NCI-H1092 treated with DMSO at 0.1 percent for 48 hours (cell line): ENCODE results near the gene PIEZO1.
"Not testable (repeated sequence)": the region's sequence is repeated elsewhere in the genome, so short reads cannot be mapped to it uniquely, and the experiment has no call there.

Source experiments
- DNase-seq: peaks from one replicate; lab custom pipeline; 2025; lab: John Stamatoyannopoulos, UW

Gene PIEZO1, protein sequence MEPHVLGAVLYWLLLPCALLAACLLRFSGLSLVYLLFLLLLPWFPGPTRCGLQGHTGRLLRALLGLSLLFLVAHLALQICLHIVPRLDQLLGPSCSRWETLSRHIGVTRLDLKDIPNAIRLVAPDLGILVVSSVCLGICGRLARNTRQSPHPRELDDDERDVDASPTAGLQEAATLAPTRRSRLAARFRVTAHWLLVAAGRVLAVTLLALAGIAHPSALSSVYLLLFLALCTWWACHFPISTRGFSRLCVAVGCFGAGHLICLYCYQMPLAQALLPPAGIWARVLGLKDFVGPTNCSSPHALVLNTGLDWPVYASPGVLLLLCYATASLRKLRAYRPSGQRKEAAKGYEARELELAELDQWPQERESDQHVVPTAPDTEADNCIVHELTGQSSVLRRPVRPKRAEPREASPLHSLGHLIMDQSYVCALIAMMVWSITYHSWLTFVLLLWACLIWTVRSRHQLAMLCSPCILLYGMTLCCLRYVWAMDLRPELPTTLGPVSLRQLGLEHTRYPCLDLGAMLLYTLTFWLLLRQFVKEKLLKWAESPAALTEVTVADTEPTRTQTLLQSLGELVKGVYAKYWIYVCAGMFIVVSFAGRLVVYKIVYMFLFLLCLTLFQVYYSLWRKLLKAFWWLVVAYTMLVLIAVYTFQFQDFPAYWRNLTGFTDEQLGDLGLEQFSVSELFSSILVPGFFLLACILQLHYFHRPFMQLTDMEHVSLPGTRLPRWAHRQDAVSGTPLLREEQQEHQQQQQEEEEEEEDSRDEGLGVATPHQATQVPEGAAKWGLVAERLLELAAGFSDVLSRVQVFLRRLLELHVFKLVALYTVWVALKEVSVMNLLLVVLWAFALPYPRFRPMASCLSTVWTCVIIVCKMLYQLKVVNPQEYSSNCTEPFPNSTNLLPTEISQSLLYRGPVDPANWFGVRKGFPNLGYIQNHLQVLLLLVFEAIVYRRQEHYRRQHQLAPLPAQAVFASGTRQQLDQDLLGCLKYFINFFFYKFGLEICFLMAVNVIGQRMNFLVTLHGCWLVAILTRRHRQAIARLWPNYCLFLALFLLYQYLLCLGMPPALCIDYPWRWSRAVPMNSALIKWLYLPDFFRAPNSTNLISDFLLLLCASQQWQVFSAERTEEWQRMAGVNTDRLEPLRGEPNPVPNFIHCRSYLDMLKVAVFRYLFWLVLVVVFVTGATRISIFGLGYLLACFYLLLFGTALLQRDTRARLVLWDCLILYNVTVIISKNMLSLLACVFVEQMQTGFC (N-terminal part only)

DNA sequence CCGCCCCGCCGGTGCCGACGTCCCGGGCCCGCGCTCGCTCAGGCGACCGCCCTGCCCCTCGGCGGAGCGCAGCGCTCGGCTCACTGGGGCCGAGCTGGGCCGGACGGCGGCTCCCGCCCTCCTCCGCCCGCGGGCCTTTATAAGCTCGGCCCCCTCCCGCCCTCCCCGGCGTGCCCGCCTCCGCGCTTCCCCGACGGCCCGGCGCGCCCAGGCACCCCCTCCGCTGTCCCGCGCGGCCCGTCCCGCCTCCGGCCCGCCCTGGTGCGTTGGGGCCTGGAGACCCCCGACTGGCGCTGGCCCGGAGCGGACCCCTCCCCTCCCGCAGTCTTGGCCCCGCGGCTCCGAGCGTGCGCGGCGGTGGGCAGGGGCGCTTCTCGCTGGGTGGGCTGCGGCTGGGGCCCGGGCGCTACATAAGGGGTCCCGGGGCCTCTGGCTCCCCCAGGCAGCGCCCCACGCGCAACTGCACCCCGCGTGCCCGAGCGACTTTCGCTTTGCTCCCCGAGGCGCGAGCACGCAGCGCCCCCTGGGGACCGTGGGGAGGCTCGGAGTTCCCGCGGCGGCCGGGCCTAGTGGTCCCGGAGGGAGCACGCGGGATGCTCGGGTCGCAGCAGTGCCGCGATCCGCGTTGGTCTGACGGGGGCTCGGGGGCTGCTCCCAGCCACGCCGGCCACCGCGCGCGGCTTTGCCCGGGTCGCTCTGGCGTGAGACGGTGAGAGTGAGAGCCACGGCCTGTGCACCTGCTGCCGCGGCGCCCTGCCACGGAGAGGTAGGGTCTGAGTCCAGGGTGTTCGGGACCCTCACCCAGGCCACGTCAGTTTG, at the start of gene PIEZO1:
TSS of gene PIEZO1 (minus strand) at position 115 of the 819 bp plus-strand sequence. CDS start 256 bp downstream, outside the sequence.
- peak; percentile 17 for DNase-seq

DNA sequence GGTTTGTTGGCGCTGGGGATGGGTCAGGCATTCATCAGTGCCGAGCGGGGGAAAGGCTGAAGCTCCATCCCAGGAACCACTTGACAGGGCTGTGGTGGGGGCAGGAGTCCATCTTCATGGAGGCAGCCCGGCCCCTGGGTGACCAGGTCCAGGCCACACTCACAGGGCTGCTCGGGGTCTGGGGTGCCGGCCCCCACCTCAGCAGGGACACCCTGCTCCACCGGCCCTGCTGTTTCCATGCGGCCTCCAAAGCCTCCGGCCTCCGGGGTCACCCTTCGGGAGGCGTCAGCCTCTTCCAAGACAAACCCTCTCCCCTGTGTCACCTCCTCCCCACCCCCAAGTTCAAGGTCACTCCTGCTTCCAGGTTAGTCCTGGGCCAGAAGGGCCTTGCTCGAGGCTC, 49.6 kb upstream of the PIEZO1 start:
- DNase-seq, result no peak

DNA sequence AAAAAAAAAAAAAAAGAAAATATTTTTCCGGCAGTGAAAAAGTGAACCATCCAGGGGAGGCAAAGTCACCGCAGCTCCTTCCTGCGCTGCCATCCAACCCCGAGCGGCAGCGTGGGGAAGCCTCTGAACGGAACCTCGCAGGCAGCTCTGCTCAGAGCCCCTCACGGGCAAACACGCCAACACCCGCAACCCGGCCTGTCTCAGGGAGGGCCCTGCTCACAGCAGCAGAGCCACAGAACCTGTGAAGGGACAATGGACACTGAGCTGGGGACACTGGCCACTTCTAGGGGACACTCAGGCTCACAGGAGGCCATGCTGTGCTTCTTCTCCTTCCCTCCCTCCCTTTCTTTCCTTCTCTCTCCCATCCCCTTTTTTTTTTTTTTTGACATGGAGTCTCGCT, 48.1 kb upstream of the PIEZO1 start:
- no peak for DNase-seq

DNA sequence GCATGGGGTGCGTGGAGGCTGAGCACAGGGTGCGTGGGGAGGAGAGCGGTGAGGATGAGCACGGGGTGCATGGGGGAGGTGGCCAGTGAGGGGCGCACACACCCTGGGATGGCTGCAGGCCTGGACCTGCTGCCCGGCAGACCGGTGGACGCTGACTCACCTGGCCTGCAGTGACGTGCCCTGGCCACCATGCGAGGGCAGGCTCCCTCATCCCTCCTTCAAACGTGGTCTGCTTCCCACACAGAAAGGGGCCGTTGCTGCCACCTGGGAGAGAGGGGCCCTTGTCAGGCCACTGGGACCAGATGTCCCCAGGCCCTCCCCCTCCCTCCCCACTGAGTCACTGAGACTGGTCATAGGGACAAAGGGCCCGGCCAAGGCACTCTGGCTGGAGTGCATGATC, 46.8 kb upstream of the PIEZO1 start:
- DNase-seq, result no peak

DNA sequence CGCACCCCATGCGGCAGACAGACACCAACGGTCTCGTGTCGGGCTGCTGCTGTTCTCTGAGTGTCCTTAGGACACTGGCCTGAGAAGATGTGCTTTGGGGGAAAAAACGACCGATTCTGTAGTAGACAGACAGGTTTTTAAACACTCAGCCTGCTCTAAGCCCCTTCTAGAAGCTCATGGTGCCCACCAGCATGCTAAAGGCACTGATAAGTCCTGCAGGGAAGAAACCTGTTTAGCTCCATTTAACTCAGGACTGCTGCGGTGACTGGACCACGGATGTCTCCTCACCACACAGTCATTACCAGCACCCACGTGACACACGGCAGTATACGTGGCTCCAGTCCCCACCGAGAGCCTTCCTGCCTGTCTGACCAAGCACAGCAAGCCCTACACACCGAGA, 45.8 kb upstream of the PIEZO1 start:
- no peak for DNase-seq

DNA sequence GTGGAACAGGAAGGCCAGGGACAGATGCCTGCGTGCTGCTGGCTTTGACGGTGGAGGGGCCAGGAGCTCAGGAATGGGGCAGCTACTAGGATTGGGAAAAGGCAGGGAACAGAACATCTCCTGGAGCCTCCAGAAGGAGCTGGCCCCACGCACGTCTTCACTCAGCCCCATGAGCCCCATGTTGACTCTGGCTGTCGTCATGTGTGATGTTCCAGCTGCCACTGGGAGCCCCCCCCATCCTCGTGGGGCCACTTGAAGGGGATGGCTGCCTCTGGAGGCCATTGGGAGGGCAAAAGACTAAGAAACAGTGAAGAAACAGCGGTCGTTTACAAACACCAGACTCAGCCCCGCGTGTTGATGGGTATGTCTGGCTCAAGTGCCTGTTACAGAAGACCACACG, 45.2 kb upstream of the PIEZO1 start:
- no peak for DNase-seq

DNA sequence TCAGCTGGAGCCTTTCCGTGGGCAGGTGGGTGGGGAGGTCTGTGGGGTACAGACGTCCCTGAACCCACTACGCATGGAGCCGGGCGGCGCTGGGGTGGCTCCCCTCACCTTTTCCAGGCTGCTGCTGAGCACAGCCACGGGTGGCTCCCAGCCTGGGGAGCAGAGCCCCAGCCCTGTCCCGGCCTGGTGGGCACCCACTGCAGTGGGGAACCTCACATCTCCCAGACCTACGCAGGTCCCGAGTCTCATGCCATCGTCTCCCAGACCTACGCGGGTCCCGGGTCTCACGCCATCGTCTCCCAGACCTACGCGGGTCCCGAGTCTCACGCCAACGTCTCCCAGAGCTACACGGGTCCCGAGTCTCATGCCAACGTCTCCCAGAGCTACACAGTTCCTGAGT, 43.7 kb upstream of the PIEZO1 start:
- DNase-seq, result no peak

DNA sequence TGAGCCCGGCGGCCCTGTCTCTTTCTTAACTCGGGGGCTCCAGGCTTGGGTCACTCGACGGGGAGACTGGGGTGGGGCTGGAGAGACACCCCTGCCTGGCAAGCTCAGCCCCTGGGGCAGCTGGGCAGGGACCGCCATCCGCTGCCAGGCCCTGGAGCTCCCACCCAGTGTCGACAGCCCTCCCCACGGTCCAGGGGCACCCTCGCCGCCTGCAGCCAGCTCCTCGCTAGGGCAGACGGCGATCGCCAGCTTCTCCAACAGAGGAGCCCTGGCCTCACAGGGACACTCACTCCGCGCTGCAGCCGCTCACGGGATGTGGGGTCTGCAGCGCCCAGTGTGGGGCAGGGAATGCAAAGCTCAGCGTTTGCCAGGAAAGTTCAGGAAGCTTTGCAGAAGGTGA, 42.7 kb upstream of the PIEZO1 start:
- DNase-seq, result no peak

DNA sequence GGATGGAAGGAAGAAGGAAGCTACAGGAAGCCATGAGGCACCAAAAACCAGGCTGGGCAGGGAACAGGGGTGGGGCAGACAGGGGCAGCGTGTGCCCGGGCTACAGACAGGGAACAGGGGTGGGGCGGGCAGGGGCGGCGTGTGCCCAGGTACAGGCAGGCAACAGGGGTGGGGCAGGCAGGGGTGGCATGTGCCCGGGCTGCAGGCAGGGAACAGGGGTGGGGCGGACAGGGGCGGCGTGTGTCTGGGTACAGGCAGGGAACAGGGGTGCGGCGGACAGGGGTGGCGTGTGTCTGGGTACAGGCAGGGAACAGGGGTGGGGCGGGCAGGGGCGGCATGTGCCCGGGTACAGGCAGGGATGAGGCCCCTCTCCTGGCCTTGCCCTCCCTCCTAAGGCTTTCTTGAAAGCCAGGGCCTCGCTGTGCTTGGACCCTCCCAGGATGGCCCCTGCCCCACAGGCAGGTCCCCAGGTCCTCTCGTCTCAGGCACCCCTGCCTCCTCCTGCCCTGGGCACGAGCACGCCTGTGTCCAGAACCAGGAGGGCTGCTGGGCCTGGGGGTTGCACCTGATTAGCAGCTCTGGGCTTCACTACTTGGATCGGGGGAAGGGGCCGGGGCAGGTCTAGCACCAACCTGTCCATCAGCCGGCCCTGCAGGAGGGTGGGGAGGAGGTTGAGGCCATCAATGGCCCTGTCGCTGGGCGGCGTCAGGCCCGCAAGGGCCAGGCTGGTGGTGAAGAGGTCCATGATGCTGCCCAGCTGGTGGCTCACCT, 41.2 kb upstream of the PIEZO1 start:
- no peak for DNase-seq

DNA sequence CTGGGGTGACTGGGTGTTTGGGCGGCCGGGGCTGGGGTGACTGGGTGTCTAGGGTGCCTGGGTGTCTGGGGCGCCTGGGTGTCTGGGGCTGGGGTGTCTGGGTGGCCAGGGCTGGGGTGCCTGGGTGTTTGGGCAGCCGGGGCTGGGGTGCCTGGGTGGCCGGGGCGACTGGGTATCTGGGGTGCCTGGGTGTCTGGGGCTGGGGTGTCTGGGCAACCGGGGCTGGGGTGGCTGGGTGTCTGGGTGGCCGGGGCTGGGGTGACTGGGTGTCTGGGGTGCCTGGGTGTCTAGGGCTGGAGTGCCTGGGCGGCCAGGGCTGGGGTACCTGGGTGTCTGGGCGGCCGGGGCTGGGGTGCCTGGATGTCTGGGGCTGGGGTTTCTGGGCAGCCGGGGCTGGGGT, 40.1 kb upstream of the PIEZO1 start:
- no peak for DNase-seq

DNA sequence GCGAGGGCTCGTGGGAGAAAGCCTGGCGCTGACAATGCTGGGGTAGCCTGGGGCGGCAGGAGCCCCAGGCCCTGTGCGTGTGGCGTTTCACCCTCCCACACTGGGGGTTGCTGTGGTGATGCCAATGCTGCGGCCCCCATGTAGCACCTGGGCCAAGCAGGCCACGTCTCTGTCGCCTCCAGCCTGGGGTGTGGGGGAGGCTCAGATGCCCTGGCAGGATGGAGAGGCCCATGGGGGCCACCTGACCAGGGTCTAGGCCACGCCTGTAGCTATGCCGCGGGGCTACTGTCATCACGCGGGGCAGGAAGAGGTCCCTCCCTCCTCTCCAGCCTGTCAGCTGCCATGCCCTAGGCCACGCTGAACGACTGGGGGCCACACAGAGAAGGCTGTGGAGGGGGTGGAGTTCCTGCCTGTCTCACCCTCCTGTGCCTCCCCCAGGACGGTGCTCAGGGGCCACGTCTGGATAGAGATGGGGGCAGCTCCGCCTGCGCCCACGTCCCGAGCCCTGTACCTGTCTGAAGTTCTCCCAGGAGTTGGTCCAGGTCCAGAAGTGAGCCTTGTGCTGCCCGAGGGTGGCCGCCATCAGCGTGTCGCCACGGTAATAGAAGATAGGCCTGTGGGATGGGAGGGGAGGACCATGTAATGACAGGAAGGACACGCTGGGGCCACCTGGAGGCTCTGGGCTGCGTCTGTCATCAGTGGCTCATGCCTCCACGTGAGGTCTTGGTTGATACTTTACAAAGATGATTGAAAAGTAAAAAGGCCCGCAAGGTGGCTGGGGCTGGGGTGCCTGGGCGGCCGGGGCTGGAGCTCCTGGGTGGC, 39.4 kb upstream of the PIEZO1 start:
- no peak for DNase-seq

DNA sequence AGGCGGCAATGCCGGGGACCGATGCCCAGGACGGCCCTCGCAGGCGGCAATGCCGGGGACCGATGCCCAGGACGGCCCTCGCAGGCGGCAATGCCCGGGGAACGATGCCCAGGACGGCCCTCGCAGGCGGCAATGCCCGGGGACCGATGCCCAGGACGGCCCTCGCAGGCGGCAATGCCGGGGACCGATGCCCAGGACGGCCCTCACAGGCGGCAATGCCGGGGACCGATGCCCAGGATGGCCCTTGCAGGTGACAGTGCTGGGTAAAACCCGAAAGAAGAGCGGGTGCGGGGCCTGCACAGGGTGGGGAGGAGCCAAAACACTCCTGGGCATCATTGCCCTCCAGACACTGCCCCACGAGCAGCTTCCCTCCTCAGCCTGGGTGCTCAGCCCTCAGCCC, 38.6 kb upstream of the PIEZO1 start:
- DNase-seq, result not testable (repeated sequence)

DNA sequence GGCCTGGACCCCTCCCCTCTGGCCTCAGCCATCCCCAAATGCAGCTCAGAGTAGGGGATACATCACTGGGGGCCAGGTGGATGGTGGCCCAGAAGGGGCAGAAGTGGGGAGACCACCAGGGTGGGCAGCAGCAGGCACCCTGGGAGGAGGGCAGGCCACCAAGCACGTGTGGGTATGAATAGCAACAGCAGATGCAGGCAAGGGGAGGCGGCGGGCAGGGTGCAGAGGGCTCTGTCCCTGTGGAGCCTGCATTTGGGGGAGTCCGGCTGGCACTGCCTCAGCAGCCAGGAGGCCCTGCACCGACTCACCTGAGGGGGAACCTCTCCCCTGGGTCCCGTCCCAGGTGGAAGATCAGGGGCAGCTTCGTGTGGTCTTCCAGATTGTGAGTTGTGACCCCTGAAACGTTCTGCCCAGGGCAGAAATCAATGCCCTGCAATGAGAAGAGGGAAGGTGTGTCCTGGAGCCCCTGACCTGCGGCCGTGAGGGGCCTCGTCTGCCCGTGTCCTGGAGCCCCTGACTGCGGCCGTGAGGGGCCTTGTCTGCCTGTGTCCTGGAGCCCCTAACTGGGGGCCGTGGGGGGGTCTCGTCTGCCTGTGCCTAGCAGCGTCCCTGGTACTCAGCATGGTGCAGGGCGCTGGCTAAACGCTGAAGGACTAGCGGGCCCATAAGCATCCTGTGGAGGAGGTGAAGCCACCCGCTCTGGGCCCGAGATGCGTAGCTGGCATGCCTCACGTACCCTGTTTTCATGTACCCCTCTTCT, 37.4 kb upstream of the PIEZO1 start:
- DNase-seq, result no peak

DNA sequence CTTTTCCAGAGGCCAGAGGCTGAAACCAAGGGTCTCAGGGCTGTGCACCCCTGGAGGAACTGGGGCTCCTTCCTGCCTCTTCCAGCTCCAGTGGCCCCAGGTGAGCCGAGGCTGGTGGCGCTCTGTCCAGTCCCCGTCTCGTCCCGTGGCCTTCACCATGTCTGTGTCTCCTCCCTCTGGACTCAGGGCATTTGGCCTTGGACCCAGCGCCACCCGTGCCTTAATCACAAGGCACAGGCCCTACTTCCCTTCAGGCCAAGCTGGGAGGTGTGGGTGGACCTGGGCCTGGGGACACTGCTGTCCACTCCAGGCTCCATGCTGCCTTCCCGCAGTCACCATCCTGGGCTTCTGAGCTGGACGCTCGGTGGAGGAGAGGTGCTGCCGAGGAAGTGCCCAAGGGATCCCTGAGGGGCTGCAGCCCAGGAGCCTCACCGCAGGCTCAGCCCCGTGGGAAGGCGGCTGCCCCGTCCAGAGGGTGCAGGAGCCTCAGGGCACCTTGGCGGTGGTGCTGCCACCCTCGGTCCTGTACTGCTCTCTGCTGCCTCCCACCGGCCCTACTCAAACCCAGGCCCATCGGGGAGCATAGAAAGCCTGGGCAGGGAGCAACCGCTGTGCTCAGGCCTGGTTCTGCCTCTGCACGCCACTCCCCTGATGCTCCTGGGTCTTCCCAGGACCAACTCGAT, 36.3 kb upstream of the PIEZO1 start:
- no peak for DNase-seq

DNA sequence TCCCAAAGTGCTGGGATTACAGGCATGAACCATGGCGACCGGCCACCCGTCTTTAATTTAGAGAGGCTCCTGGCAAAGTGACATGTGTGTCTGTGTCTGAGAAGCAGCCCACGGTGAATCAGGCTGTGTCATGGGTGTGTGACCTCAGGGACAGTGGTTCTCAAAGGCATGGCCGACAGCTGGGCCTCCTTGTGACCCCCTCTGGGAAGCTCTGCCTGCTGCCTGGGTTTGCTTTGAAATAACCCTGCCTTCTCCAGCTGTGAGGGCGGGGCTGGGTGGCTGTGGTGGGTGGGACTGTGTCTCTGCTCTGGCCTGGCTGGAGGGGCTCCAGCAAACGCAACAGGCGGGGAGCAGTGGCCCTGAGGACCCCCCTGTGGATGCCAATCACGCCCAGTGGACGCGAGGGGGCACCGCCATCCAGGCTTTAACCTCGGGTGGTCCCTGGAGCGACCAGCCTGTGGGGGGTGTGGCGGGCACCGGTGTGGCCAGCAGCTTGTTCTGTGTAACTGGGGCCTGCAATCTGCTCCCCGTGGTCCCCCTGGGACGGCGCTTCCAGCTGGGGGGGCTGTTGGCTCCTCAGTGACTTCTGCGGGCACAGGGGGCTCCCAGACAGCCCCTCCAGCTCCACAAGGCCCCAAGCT, 35.5 kb upstream of the PIEZO1 start:
- DNase-seq, result no peak

DNA sequence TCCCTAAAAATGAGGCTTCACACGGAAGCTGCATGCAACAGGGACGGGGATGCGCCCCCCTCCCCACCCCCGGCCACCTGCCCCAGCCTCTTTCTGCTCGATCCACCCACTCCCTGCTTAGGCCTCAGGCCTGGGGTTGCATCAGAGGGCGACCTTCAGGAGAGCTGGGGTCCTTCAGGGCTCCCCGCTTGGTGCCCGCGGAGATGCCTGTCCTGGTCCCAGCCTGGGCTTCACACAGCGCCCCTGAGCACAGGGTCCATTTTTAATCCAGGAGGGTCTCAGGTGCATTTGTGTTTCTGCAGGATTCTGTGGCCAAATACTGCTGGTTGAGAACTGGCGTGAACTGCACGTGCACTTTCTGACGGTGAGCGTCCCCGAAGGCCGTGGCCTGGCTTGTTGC, 34.1 kb upstream of the PIEZO1 start:
- DNase-seq, result no peak

DNA sequence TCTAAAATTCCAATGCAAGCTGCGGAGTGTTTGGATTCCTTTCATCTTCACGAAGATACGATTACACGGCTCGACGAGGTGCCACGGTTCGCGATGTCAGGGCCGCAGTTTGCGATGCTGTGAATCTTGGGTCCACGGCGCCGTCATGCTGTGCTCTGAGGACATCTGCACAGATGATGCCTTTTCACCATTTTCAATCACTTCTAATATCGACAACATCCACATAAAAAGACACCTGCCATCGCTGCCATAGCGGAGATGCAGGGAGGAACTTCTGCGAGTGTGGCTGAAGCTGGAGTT, 33.5 kb upstream of the PIEZO1 start:
- DNase-seq, result no peak
